Activated B cell treated with CpG ODN at 0.5 μM for 24 hours (primary cell): ENCODE results near the gene DDX53. TPM values are rescaled to one million over a fixed set of nuclear protein-coding genes. Genes with fewer than 3 reads are reported as not detected.

Source experiments
- ATAC-seq: fragments of 200-7000 bp; cut with Tn5 transposase; one replicate; pipeline ENCODE4 v1.10.0; 2021; ENCODE audit warnings: low read depth, mild to moderate bottlenecking, moderate library complexity
- CTCF ChIA-PET: fragments of 350-600 bp; sonication (Branson Sonifier 250); formaldehyde crosslinking; loops from one replicate; lab custom pipeline; 2021; ENCODE audit warnings: antibody characterized with exemption; lab: Charles Lee
- POLR2A ChIA-PET: fragments of 350-600 bp; sonication (Branson Sonifier 250); formaldehyde crosslinking; loops from one replicate; lab custom pipeline; 2021; ENCODE audit warnings: antibody characterized with exemption; lab: Charles Lee
- DNase-seq: peaks from one replicate; pipeline ENCODE4 v3.0.0; 2022
- H3K27ac Mint-ChIP-seq: one replicate; pipeline ENCODE4 v1.8.0; 2020; ENCODE audit warnings: mixed read lengths
- H3K27me3 Mint-ChIP-seq: one replicate; pipeline ENCODE4 v1.8.0; 2021; ENCODE audit warnings: mixed read lengths
- H3K36me3 Mint-ChIP-seq: one replicate; pipeline ENCODE4 v1.8.0; 2021; ENCODE audit warnings: low read depth, mixed read lengths
- H3K4me1 Mint-ChIP-seq: one replicate; pipeline ENCODE4 v1.8.0; 2021; ENCODE audit warnings: mixed read lengths
- H3K4me3 Mint-ChIP-seq: one replicate; pipeline ENCODE4 v1.8.0; 2020; ENCODE audit warnings: mild to moderate bottlenecking, mixed read lengths
- H3K9me3 Mint-ChIP-seq: one replicate; pipeline ENCODE4 v1.8.0; 2020; ENCODE audit warnings: mixed read lengths
- intact Hi-C: fragments of 100-400 bp; cut with micrococcal nuclease; formaldehyde crosslinking; loops from one replicate; pipeline ENCODE4 v1.15.1; 2024
- total RNA-seq: library from RNA; stranded (reverse); gene quantifications from 2 replicates; pipeline ENCODE4 v1.2.3, GENCODE V29; 2022
- TF ChIP-seq, protein P1 (sequence below): fragments of 200-600 bp; IDR thresholded peaks from one replicate; pipeline ENCODE4 v1.8.0; 2022; ENCODE audit warnings: antibody characterized with exemption, mild to moderate bottlenecking

DDX53 gene
- total RNA-seq, 1 donor from 2014 or later: not detected

DNA sequence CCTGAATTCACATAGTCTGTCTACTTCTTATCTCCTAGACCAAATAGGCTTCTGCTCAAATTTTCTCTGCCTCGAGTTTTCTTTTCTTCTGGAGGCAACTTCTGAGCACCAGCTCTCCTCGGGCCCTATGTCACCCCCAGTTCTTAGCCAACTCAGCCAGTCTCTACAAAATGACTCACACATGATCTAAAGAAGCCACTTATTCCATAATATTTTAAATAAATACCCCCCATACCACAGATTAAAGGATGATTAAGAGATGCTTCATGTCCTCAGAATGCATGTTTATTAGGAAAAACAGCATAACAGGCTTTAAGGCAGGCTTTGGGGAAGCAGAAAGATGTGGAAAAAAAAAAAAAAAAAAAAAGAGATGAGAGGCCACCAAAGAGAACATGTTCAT lies 36.6 kb upstream of the DDX53 start:
- no peaks in the 10 kb centered on the region for H3K27me3 Mint-ChIP-seq
- no peaks in the 10 kb centered on the region for H3K9me3 Mint-ChIP-seq
- H3K4me3 Mint-ChIP-seq: no peak overlapping the region
- ATAC-seq (no peak), DNase-seq (no peak)
- no peak overlapping the region for H3K27ac Mint-ChIP-seq
- H3K36me3 Mint-ChIP-seq: no peaks in the 10 kb centered on the region
- ChIA-PET POLR2A (no interaction called here), CTCF (no interaction called here)
- intact Hi-C loops: no loop called here
- no peaks in the 10 kb centered on the region for H3K4me1 Mint-ChIP-seq
- TF ChIP-seq, protein P1, sequence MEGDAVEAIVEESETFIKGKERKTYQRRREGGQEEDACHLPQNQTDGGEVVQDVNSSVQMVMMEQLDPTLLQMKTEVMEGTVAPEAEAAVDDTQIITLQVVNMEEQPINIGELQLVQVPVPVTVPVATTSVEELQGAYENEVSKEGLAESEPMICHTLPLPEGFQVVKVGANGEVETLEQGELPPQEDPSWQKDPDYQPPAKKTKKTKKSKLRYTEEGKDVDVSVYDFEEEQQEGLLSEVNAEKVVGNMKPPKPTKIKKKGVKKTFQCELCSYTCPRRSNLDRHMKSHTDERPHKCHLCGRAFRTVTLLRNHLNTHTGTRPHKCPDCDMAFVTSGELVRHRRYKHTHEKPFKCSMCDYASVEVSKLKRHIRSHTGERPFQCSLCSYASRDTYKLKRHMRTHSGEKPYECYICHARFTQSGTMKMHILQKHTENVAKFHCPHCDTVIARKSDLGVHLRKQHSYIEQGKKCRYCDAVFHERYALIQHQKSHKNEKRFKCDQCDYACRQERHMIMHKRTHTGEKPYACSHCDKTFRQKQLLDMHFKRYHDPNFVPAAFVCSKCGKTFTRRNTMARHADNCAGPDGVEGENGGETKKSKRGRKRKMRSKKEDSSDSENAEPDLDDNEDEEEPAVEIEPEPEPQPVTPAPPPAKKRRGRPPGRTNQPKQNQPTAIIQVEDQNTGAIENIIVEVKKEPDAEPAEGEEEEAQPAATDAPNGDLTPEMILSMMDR: no peak

DNA sequence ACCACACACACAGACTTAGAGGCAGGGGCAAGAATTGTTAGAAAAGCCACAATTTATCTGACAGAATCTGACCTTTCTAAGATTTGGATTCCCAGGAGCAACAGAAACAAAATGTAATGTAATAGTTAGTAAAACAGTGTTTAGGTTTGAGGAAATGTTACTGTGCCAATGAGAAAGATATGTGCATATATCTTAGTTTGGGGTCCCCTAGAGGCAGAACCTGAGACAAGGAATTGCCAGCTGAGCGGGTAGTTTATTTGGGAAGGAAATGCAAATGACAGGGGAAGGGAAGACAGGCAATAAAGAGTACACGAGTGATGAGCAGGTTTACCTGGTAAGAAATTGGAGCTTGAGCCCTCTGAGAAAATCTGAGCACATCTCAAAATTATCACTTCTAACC lies 31.3 kb upstream of the DDX53 start:
- intact Hi-C loops: no loop called here
- DNase-seq (no peak), ATAC-seq (no peak)
- POLR2A ChIA-PET: no interaction called here
- TF ChIP-seq, protein P1: no peak
- H3K36me3 Mint-ChIP-seq: no peaks in the 10 kb centered on the region
- H3K27ac Mint-ChIP-seq: no peak overlapping the region
- no peak overlapping the region for H3K4me3 Mint-ChIP-seq
- H3K9me3 Mint-ChIP-seq: no peaks in the 10 kb centered on the region
- H3K4me1 Mint-ChIP-seq: no peaks in the 10 kb centered on the region
- no peaks in the 10 kb centered on the region for H3K27me3 Mint-ChIP-seq
- CTCF ChIA-PET: no interaction called here

DNA sequence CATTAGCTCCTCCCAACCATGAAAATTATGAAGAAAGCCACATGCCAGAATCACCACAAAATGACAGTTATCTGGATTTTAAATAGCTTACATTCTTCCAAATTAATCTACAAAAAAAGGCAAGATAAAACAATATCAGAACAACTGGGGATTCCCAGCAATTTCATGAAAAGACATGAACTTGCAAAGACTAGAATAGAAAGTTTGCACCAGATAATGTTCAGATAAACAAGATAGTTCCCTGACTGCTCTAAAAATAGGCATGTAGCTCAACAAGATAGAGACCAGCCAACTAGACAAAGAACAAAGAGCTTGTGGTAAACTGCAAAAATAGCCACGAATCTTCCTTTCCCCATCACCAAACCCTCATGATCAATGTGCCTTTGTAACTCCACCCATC lies 30.3 kb upstream of the DDX53 start:
- no peaks in the 10 kb centered on the region for H3K4me1 Mint-ChIP-seq
- ChIA-PET POLR2A (no interaction called here), CTCF (no interaction called here)
- H3K4me3 Mint-ChIP-seq: no peak overlapping the region
- TF ChIP-seq, protein P1: no peak
- intact Hi-C loops: no loop called here
- no peak for ATAC-seq
- H3K27me3 Mint-ChIP-seq: no peaks in the 10 kb centered on the region
- H3K27ac Mint-ChIP-seq: no peak overlapping the region
- H3K36me3 Mint-ChIP-seq: no peaks in the 10 kb centered on the region
- H3K9me3 Mint-ChIP-seq: no peaks in the 10 kb centered on the region
- DNase-seq: no peak

DNA sequence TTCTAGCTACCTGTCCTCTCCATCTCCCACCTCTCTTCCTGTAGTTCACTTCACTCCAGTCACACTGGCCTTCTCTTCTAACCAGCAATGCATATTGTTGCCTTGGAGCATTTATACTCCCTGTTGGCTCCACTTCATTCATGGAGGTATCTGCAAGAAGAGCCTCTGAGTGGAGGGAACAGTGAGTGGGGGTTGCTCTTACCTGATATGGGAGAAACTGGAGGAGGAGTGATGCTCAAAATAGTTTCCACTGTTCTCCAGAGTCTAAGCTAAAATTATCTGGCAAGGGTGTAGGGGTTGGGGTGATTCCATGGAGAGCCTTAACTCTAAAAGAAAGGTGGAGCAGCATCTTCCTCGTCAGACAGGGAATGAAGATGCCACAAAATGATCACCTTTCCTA lies 28.9 kb upstream of the DDX53 start:
- H3K9me3 Mint-ChIP-seq: no peaks in the 10 kb centered on the region
- TF ChIP-seq, protein P1: no peak
- ChIA-PET POLR2A (no interaction called here), CTCF (no interaction called here)
- no peaks in the 10 kb centered on the region for H3K36me3 Mint-ChIP-seq
- H3K27ac Mint-ChIP-seq: no peak overlapping the region
- H3K4me3 Mint-ChIP-seq: no peak overlapping the region
- intact Hi-C loops: no loop called here
- no peaks in the 10 kb centered on the region for H3K4me1 Mint-ChIP-seq
- no peak for DNase-seq
- no peaks in the 10 kb centered on the region for H3K27me3 Mint-ChIP-seq
- no peak for ATAC-seq

DNA sequence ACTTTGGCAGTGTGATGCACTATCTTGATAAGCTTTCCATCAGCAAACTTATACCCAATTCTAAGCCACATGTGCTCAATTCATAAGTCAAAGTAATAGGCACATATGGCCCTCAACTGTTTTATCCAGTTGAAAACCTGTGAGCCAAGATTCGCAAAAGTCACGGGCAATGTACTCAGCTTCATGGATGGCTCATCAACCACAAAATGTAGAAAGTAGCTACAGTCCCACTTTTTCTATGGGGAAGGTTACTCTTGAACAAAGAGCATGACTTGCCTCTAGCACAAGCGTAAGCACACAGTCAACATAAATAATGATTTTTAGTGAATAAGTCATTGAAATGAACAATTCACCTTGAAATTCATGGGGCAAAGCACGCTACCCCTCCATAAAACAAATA lies 25.1 kb upstream of the DDX53 start:
- ATAC-seq: no peak
- no peaks in the 10 kb centered on the region for H3K4me1 Mint-ChIP-seq
- H3K27me3 Mint-ChIP-seq: no peaks in the 10 kb centered on the region
- CTCF ChIA-PET: no interaction called here
- no peak overlapping the region for H3K4me3 Mint-ChIP-seq
- no peaks in the 10 kb centered on the region for H3K9me3 Mint-ChIP-seq
- POLR2A ChIA-PET: no interaction called here
- DNase-seq: no peak
- TF ChIP-seq, protein P1: no peak
- H3K27ac Mint-ChIP-seq: no peak overlapping the region
- intact Hi-C loops: no loop called here
- H3K36me3 Mint-ChIP-seq: no peaks in the 10 kb centered on the region
